Measurements from ENCODE around the gene IMPDH1. TPM values are rescaled to one million over a fixed set of nuclear protein-coding genes. Genes with fewer than 3 reads are reported as not detected.

Gene IMPDH1
- total RNA-seq, 1 donor from 2014 or later, result 52.3 TPM

GRCh38 chr7:128420773-128421172 is 11.0 kb upstream of the IMPDH1 start:
- no peak for TF ChIP-seq POLR2A (IDR thresholded peaks at IDR 0.05)
- no peak for TF ChIP-seq POLR2AphosphoS5 (IDR thresholded peaks at IDR 0.05; ENCODE audit: insufficient read depth in 1 of 2, low read depth in 1 of 2)
- TF ChIP-seq CTCF (IDR thresholded peaks at IDR 0.05), result no peak
- DNase-seq (ENCODE audit: extremely low spot score in 2 of 2), result no peak
- H3K36me3 ChIP-seq, result no peaks in the 10 kb centered on the region
- H3K4me1 ChIP-seq, result no peaks in the 10 kb centered on the region
- no peak overlapping the region for H3K4me3 ChIP-seq
- no peaks in the 10 kb centered on the region for H3K27me3 ChIP-seq
- no peaks in the 10 kb centered on the region for H3K9me3 ChIP-seq
- H3K27ac ChIP-seq, result no peak overlapping the region
- intact Hi-C loops (cut with DNase I), result no loop called here

GRCh38 chr7:128419257-128419656 is 9.5 kb upstream of the IMPDH1 start:
- no peak for DNase-seq (ENCODE audit: extremely low spot score in 2 of 2)
- Histone ChIP-seq H3K9me3 (no peaks in the 10 kb centered on the region), H3K36me3 (no peaks in the 10 kb centered on the region), H3K27ac (no peak overlapping the region), H3K27me3 (no peaks in the 10 kb centered on the region), H3K4me3 (no peak overlapping the region), H3K4me1 (no peaks in the 10 kb centered on the region)
- TF ChIP-seq POLR2A (IDR thresholded peaks at IDR 0.05) (no peak), POLR2AphosphoS5 (IDR thresholded peaks at IDR 0.05; ENCODE audit: insufficient read depth in 1 of 2, low read depth in 1 of 2) (no peak), CTCF (IDR thresholded peaks at IDR 0.05) (no peak)
- intact Hi-C loops (cut with DNase I), result no loop called here

GRCh38 chr7:128417071-128417470 is 7.3 kb upstream of the IMPDH1 start:
- Histone ChIP-seq H3K27ac (no peak overlapping the region), H3K36me3 (no peaks in the 10 kb centered on the region), H3K27me3 (no peaks in the 10 kb centered on the region), H3K4me3 (no peak overlapping the region), H3K9me3 (no peaks in the 10 kb centered on the region), H3K4me1 (no peaks in the 10 kb centered on the region)
- TF ChIP-seq POLR2A (IDR thresholded peaks at IDR 0.05) (no peak), POLR2AphosphoS5 (IDR thresholded peaks at IDR 0.05; ENCODE audit: insufficient read depth in 1 of 2, low read depth in 1 of 2) (no peak), CTCF (IDR thresholded peaks at IDR 0.05) (no peak)
- no peak for DNase-seq (ENCODE audit: extremely low spot score in 2 of 2)
- intact Hi-C loops (cut with DNase I), result no loop called here

- Histone ChIP-seq H3K36me3 (no peaks in the 10 kb centered on the region), H3K4me1 (no peaks in the 10 kb centered on the region), H3K9me3 (no peaks in the 10 kb centered on the region), H3K27me3 (no peaks in the 10 kb centered on the region), H3K4me3 (no peak overlapping the region), H3K27ac (no peak overlapping the region)
- intact Hi-C loops (cut with DNase I), result no loop called here
- no peak for DNase-seq (ENCODE audit: extremely low spot score in 2 of 2)
- TF ChIP-seq POLR2A (IDR thresholded peaks at IDR 0.05) (no peak), CTCF (IDR thresholded peaks at IDR 0.05) (no peak), POLR2AphosphoS5 (IDR thresholded peaks at IDR 0.05; ENCODE audit: insufficient read depth in 1 of 2, low read depth in 1 of 2) (no peak)
Observed at GRCh38 chr7:128415217-128415785, 5.5 kb upstream of the IMPDH1 start.

GRCh38 chr7:128410451-128410753 is 620 bp upstream of the IMPDH1 start:
- H3K9me3 ChIP-seq, result no peaks in the 10 kb centered on the region
- no peak for DNase-seq (ENCODE audit: extremely low spot score in 2 of 2)
- H3K4me1 ChIP-seq, result peaks cover 35% of the 10 kb centered on the region
- H3K4me3 ChIP-seq, result peak overlapping the region; percentile 63 to 66
- no peaks in the 10 kb centered on the region for H3K27me3 ChIP-seq
- H3K27ac ChIP-seq, result peak overlapping the region; percentile 90
- intact Hi-C loops (cut with DNase I), result no loop called here
- no peak for TF ChIP-seq CTCF (IDR thresholded peaks at IDR 0.05)
- TF ChIP-seq POLR2A (IDR thresholded peaks at IDR 0.05), result no peak
- no peak for TF ChIP-seq POLR2AphosphoS5 (IDR thresholded peaks at IDR 0.05; ENCODE audit: insufficient read depth in 1 of 2, low read depth in 1 of 2)
- H3K36me3 ChIP-seq, result no peaks in the 10 kb centered on the region

Measured in vagina (tissue), 2 donors.